ENCODE measurements around the gene MINDY4. TPM values are rescaled to one million over a fixed set of nuclear protein-coding genes. Genes with fewer than 3 reads are reported as not detected.

Gene MINDY4
- polyA plus RNA-seq, 3 donors from 2014 or later = 0.45 to 0.71 TPM; not detected in 1

Other genes with a start within 250 kb of the MINDY4 start
- gene GARS1, start 176.5 kb upstream of the MINDY4 start, polyA plus RNA-seq = 10 to 100 TPM; 33.1 to 85.6 (median 75.2) TPM
- not detected for gene CRHR2, start 89.0 kb upstream of the MINDY4 start, polyA plus RNA-seq
- not detected for gene INMT, start 19.3 kb upstream of the MINDY4 start, polyA plus RNA-seq
- under 1 TPM in 1 of 3 donors, not detected in 2; 0.08 TPM for gene AQP1, start 140.4 kb downstream of the MINDY4 start, polyA plus RNA-seq
- not detected for gene GHRHR, start 192.5 kb downstream of the MINDY4 start, polyA plus RNA-seq